Suprapubic skin (tissue), 3 donors: Measurements from ENCODE around the gene KRR1.

Source experiments
- POLR2A ChIP-seq, 2 donors: fragments of 450-650 bp; IDR thresholded peaks; one replicate each; pipeline ENCODE4 v1.6.1; 2017; ENCODE audit warnings: antibody characterized with exemption in 2 of 2, mild to moderate bottlenecking in 2 of 2, moderate library complexity in 2 of 2
- TF ChIP-seq, protein P1 (sequence below), 2 donors: fragments of 200-600 bp in 1 of 2; fragments of 450-650 bp in 1 of 2; sonication (generic) in 1 of 2; IDR thresholded peaks; one replicate each; pipeline ENCODE4 v1.5.1; 2016 to 2019; ENCODE audit warnings: antibody characterized with exemption in 2 of 2, mild to moderate bottlenecking in 1 of 2, moderate library complexity in 1 of 2

DNA sequence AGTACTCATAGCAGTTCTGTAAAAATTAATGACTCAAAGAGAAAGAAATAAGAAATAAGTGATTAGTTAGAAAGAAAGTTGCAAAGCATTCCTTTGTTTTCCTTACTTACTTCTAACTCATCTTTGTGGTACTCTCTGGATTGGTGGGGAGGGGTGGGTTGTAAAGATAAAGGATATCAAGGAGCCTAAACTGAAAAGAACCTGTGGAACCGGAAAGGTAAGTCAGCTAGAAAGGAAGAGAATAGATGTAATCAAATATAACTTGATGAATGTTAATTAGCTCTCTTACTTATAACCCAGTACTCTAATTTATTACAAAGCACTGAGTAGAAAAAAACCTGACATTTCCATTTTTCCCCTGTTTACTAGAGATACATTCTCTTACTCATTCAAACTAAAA lies 37.5 kb upstream of the KRR1 start:
- no peak for TF ChIP-seq POLR2A (IDR thresholded peaks at IDR 0.05)
- TF ChIP-seq, protein P1, sequence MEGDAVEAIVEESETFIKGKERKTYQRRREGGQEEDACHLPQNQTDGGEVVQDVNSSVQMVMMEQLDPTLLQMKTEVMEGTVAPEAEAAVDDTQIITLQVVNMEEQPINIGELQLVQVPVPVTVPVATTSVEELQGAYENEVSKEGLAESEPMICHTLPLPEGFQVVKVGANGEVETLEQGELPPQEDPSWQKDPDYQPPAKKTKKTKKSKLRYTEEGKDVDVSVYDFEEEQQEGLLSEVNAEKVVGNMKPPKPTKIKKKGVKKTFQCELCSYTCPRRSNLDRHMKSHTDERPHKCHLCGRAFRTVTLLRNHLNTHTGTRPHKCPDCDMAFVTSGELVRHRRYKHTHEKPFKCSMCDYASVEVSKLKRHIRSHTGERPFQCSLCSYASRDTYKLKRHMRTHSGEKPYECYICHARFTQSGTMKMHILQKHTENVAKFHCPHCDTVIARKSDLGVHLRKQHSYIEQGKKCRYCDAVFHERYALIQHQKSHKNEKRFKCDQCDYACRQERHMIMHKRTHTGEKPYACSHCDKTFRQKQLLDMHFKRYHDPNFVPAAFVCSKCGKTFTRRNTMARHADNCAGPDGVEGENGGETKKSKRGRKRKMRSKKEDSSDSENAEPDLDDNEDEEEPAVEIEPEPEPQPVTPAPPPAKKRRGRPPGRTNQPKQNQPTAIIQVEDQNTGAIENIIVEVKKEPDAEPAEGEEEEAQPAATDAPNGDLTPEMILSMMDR (IDR thresholded peaks at IDR 0.05): no peak
